ENCODE results near the gene DUSP16. TPM values are rescaled to one million over a fixed set of nuclear protein-coding genes. Genes with fewer than 3 reads are reported as not detected.
A peak's percentile ranks its signal among the peaks of the same experiment; 100 is the strongest.

DUSP16 gene
- total and polyA plus RNA-seq, 5 donors from 2014 or later: 29.4 to 108 (median 30.3) TPM

- Mint-ChIP-seq H3K27ac (peak overlapping the region in 2 of 3 donors; percentile 1 to 34), H3K36me3 (peaks cover 24% of the 10 kb centered on the region), H3K9me3 (no peaks in the 10 kb centered on the region), H3K27me3 (no peaks in the 10 kb centered on the region), H3K4me1 (peaks cover 40 to 71% (median 53%) of the 10 kb centered on the region in 4 donors), H3K4me3 (peak overlapping the region; percentile 46 to 87 (median 72))
- H3K4me3 ChIP-seq (ENCODE audit: low read depth, low read length): peak overlapping the region; percentile 79
- H3K27me3 ChIP-seq (ENCODE audit: control insufficient read depth, insufficient read depth, low read length): no peaks in the 10 kb centered on the region
- H3K27ac ChIP-seq (ENCODE audit: insufficient read depth, low read length, poor library complexity, severe bottlenecking): peak overlapping the region; percentile 1
- H3K9me3 ChIP-seq (ENCODE audit: control insufficient read depth in 2 of 2, low read length in 2 of 2): no peaks in the 10 kb centered on the region
- no peak for DNase-seq
- H3K4me1 ChIP-seq (ENCODE audit: control insufficient read depth, insufficient read depth, low read length, poor library complexity, severe bottlenecking): peaks cover 55% of the 10 kb centered on the region
- peaks cover 19% of the 10 kb centered on the region for H3K36me3 ChIP-seq (ENCODE audit: control insufficient read depth, insufficient read depth, low read length)
- ATAC-seq (ENCODE audit: low read depth in 2 of 2): no peak
Observed at GRCh38 chr12:12555656-12556055, 7.0 kb downstream of the DUSP16 start.

GRCh38 chr12:12553208-12553785 is 9.4 kb downstream of the DUSP16 start:
- Histone ChIP-seq H3K9me3 (ENCODE audit: control insufficient read depth in 2 of 2, low read length in 2 of 2) (no peaks in the 10 kb centered on the region), H3K4me3 (ENCODE audit: low read depth, low read length) (no peak overlapping the region), H3K4me1 (ENCODE audit: control insufficient read depth, insufficient read depth, low read length, poor library complexity, severe bottlenecking) (peaks cover 45% of the 10 kb centered on the region), H3K27ac (ENCODE audit: insufficient read depth, low read length, poor library complexity, severe bottlenecking) (peak overlapping the region; percentile 14), H3K27me3 (ENCODE audit: control insufficient read depth, insufficient read depth, low read length) (no peaks in the 10 kb centered on the region), H3K36me3 (ENCODE audit: control insufficient read depth, insufficient read depth, low read length) (peaks cover 27% of the 10 kb centered on the region)
- H3K9me3 Mint-ChIP-seq: no peaks in the 10 kb centered on the region
- no peak overlapping the region for H3K4me3 Mint-ChIP-seq
- ATAC-seq (ENCODE audit: low read depth in 2 of 2) (no peak), DNase-seq (no peak)
- peak overlapping the region in 1 of 3 donors; percentile 38 for H3K27ac Mint-ChIP-seq
- peaks cover 44 to 72% (median 50%) of the 10 kb centered on the region in 4 donors for H3K4me1 Mint-ChIP-seq
- H3K27me3 Mint-ChIP-seq: no peaks in the 10 kb centered on the region
- H3K36me3 Mint-ChIP-seq: peaks cover 28% of the 10 kb centered on the region

- Mint-ChIP-seq H3K4me1 (peaks cover 46 to 71% (median 48%) of the 10 kb centered on the region in 4 donors), H3K36me3 (peaks cover 25% of the 10 kb centered on the region), H3K27ac (peak overlapping the region; percentile 59 to 82 (median 77)), H3K9me3 (no peaks in the 10 kb centered on the region), H3K4me3 (peak overlapping the region in 3 of 4 donors; percentile 16 to 73 (median 59)), H3K27me3 (no peaks in the 10 kb centered on the region)
- no peaks in the 10 kb centered on the region for H3K9me3 ChIP-seq (ENCODE audit: control insufficient read depth in 2 of 2, low read length in 2 of 2)
- no peak overlapping the region for H3K4me3 ChIP-seq (ENCODE audit: low read depth, low read length)
- H3K27ac ChIP-seq (ENCODE audit: insufficient read depth, low read length, poor library complexity, severe bottlenecking): no peak overlapping the region
- no peak for ATAC-seq (ENCODE audit: low read depth in 2 of 2)
- DNase-seq: no peak
- peaks cover 40% of the 10 kb centered on the region for H3K4me1 ChIP-seq (ENCODE audit: control insufficient read depth, insufficient read depth, low read length, poor library complexity, severe bottlenecking)
- H3K27me3 ChIP-seq (ENCODE audit: control insufficient read depth, insufficient read depth, low read length): no peaks in the 10 kb centered on the region
- peaks cover 27% of the 10 kb centered on the region for H3K36me3 ChIP-seq (ENCODE audit: control insufficient read depth, insufficient read depth, low read length)
Observed at GRCh38 chr12:12551115-12551514, 11.5 kb downstream of the DUSP16 start.

DNA sequence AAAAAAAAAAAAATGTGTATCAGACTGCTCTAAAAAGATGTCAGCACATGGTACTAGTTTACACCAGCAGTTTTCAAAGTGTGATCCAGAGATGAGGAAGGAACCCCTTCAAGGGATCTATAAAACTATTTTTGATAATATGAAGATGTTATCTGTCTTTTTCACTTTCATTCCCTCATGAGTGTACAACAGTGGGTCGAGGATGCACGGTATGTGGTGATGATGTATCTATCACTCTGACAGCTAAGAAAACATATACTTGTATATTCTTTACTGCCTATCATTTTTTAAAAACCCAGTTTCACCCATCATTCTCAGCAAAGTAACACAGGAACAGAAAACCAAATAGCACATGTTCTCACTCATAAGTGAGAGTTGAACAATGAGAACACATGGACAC is 12.4 kb downstream of the DUSP16 start:
- H3K4me1 ChIP-seq (ENCODE audit: control insufficient read depth, insufficient read depth, low read length, poor library complexity, severe bottlenecking): peaks cover 32% of the 10 kb centered on the region
- peaks cover 25% of the 10 kb centered on the region for H3K36me3 Mint-ChIP-seq
- peak overlapping the region; percentile 24 for H3K4me3 ChIP-seq (ENCODE audit: low read depth, low read length)
- no peaks in the 10 kb centered on the region for H3K9me3 Mint-ChIP-seq
- H3K36me3 ChIP-seq (ENCODE audit: control insufficient read depth, insufficient read depth, low read length): peaks cover 27% of the 10 kb centered on the region
- H3K27ac Mint-ChIP-seq: peak overlapping the region; percentile 31 to 82 (median 73)
- ATAC-seq (ENCODE audit: low read depth in 2 of 2): no peak
- H3K4me3 Mint-ChIP-seq: peak overlapping the region in 3 of 4 donors; percentile 44 to 73 (median 49)
- H3K27me3 Mint-ChIP-seq: no peaks in the 10 kb centered on the region
- peaks cover 44 to 71% (median 48%) of the 10 kb centered on the region in 4 donors for H3K4me1 Mint-ChIP-seq
- DNase-seq: no peak
- no peak overlapping the region for H3K27ac ChIP-seq (ENCODE audit: insufficient read depth, low read length, poor library complexity, severe bottlenecking)
- H3K27me3 ChIP-seq (ENCODE audit: control insufficient read depth, insufficient read depth, low read length): no peaks in the 10 kb centered on the region
- H3K9me3 ChIP-seq (ENCODE audit: control insufficient read depth in 2 of 2, low read length in 2 of 2): no peaks in the 10 kb centered on the region

- Histone ChIP-seq H3K27ac (ENCODE audit: insufficient read depth, low read length, poor library complexity, severe bottlenecking) (no peak overlapping the region), H3K4me3 (ENCODE audit: low read depth, low read length) (no peak overlapping the region), H3K36me3 (ENCODE audit: control insufficient read depth, insufficient read depth, low read length) (peaks cover 19% of the 10 kb centered on the region), H3K27me3 (ENCODE audit: control insufficient read depth, insufficient read depth, low read length) (no peaks in the 10 kb centered on the region), H3K4me1 (ENCODE audit: control insufficient read depth, insufficient read depth, low read length, poor library complexity, severe bottlenecking) (peaks cover 30% of the 10 kb centered on the region), H3K9me3 (ENCODE audit: control insufficient read depth in 2 of 2, low read length in 2 of 2) (no peaks in the 10 kb centered on the region)
- H3K27ac Mint-ChIP-seq: peak overlapping the region in 2 of 3 donors; percentile 32 to 87
- DNase-seq (no peak), ATAC-seq (ENCODE audit: low read depth in 2 of 2) (no peak)
- H3K27me3 Mint-ChIP-seq: no peaks in the 10 kb centered on the region
- no peaks in the 10 kb centered on the region for H3K9me3 Mint-ChIP-seq
- H3K36me3 Mint-ChIP-seq: peaks cover 19% of the 10 kb centered on the region
- no peak overlapping the region for H3K4me3 Mint-ChIP-seq
- peaks cover 42 to 69% (median 46%) of the 10 kb centered on the region in 4 donors for H3K4me1 Mint-ChIP-seq
Observed at GRCh38 chr12:12549426-12549825, 13.2 kb downstream of the DUSP16 start.

DNA sequence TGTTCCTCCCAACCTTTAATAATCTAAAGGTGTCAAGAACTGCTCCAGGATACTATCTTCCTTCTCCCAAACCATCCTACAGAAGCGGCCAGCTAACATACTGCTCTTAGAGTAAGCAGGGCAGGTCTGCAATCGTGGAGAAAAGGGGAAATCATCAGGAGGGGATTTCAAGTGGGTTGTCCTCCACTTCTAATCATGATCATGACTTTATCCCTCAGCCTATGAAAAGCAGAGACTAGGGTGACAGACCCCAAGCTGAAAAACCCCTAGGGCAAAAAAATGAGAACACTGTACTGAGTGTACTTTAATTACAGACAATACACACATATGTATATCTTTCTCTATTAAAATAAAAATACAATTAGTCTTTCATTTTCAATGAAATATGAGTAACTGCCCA is 13.9 kb downstream of the DUSP16 start:
- Mint-ChIP-seq H3K27me3 (no peaks in the 10 kb centered on the region), H3K4me3 (peak overlapping the region in 3 of 4 donors; percentile 19 to 57 (median 45)), H3K27ac (peak overlapping the region in 2 of 3 donors; percentile 43 to 74), H3K4me1 (peaks cover 47 to 74% (median 50%) of the 10 kb centered on the region in 4 donors), H3K9me3 (no peaks in the 10 kb centered on the region), H3K36me3 (peaks cover 16% of the 10 kb centered on the region)
- DNase-seq: no peak
- Histone ChIP-seq H3K36me3 (ENCODE audit: control insufficient read depth, insufficient read depth, low read length) (peaks cover 19% of the 10 kb centered on the region), H3K27ac (ENCODE audit: insufficient read depth, low read length, poor library complexity, severe bottlenecking) (no peak overlapping the region), H3K4me1 (ENCODE audit: control insufficient read depth, insufficient read depth, low read length, poor library complexity, severe bottlenecking) (peaks cover 35% of the 10 kb centered on the region), H3K4me3 (ENCODE audit: low read depth, low read length) (no peak overlapping the region), H3K27me3 (ENCODE audit: control insufficient read depth, insufficient read depth, low read length) (no peaks in the 10 kb centered on the region), H3K9me3 (ENCODE audit: control insufficient read depth in 2 of 2, low read length in 2 of 2) (no peaks in the 10 kb centered on the region)
- no peak for ATAC-seq (ENCODE audit: low read depth in 2 of 2)

DNA sequence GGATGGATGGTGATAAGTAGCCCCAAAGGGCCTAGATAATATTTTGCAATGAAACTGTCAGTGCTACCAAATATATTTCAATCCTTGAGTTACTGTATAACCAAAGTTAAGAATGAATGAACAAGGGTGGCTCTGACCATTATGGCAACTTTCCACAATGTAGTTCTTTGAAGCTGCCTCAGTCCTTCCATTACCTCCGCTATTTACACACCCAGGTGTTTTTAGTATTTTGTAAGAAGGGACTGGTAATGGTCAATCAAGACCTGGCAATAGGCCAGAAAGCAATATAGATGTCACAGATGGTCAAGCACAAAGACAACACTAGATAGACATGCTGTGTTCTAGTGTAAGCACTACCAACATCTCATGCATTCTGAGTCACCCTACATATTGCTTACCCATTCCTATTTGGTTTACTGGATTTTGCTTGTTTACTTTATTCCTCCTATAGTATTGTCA is 16.3 kb downstream of the DUSP16 start:
- H3K27ac Mint-ChIP-seq: peak overlapping the region in 2 of 3 donors; percentile 4
- peaks cover 20% of the 10 kb centered on the region for H3K36me3 Mint-ChIP-seq
- Histone ChIP-seq H3K27ac (ENCODE audit: insufficient read depth, low read length, poor library complexity, severe bottlenecking) (no peak overlapping the region), H3K36me3 (ENCODE audit: control insufficient read depth, insufficient read depth, low read length) (peaks cover 11% of the 10 kb centered on the region), H3K9me3 (ENCODE audit: control insufficient read depth in 2 of 2, low read length in 2 of 2) (no peaks in the 10 kb centered on the region), H3K4me3 (ENCODE audit: low read depth, low read length) (no peak overlapping the region), H3K27me3 (ENCODE audit: control insufficient read depth, insufficient read depth, low read length) (no peaks in the 10 kb centered on the region), H3K4me1 (ENCODE audit: control insufficient read depth, insufficient read depth, low read length, poor library complexity, severe bottlenecking) (peaks cover 31% of the 10 kb centered on the region)
- peaks cover 50 to 82% (median 64%) of the 10 kb centered on the region in 4 donors for H3K4me1 Mint-ChIP-seq
- no peak for DNase-seq
- H3K4me3 Mint-ChIP-seq: no peak overlapping the region
- no peaks in the 10 kb centered on the region for H3K27me3 Mint-ChIP-seq
- no peak for ATAC-seq (ENCODE audit: low read depth in 2 of 2)
- no peaks in the 10 kb centered on the region for H3K9me3 Mint-ChIP-seq

DNA sequence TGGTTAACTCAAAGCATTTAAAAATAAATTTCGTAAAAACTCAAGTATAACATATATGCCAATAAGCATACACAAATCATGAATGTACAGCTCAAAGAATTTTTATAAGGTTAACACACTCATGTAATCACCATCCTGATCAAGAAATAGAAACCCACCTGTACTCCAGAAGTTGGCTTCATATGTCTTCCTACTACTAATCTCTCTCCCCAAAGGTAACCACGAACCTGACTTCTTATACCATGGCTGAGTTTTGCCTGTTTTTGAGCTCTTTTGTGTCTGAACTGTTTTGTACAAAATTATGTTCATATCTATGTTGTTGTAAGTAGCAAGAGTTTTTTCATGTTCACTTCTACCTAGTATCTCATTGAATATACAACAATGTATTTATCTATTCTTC is 18.7 kb downstream of the DUSP16 start:
- Mint-ChIP-seq H3K27me3 (no peaks in the 10 kb centered on the region), H3K4me1 (peaks cover 37 to 79% (median 60%) of the 10 kb centered on the region in 4 donors), H3K4me3 (peak overlapping the region in 1 of 4 donors; percentile 34), H3K9me3 (no peaks in the 10 kb centered on the region), H3K36me3 (peaks cover 15% of the 10 kb centered on the region), H3K27ac (peak overlapping the region; percentile 1 to 74 (median 22))
- Histone ChIP-seq H3K9me3 (ENCODE audit: control insufficient read depth in 2 of 2, low read length in 2 of 2) (no peaks in the 10 kb centered on the region), H3K36me3 (ENCODE audit: control insufficient read depth, insufficient read depth, low read length) (peaks cover 6% of the 10 kb centered on the region), H3K27me3 (ENCODE audit: control insufficient read depth, insufficient read depth, low read length) (no peaks in the 10 kb centered on the region), H3K4me1 (ENCODE audit: control insufficient read depth, insufficient read depth, low read length, poor library complexity, severe bottlenecking) (peaks cover 39% of the 10 kb centered on the region), H3K4me3 (ENCODE audit: low read depth, low read length) (peak overlapping the region; percentile 28), H3K27ac (ENCODE audit: insufficient read depth, low read length, poor library complexity, severe bottlenecking) (peak overlapping the region; percentile 53)
- DNase-seq (no peak), ATAC-seq (ENCODE audit: low read depth in 2 of 2) (no peak)

Data from CD4-positive, CD25-positive, alpha-beta regulatory T cell (primary cell).